GM20000 (cell line): ENCODE measurements around the gene CARD10.
A peak's percentile ranks its signal among the peaks of the same experiment; 100 is the strongest.

ENCODE experiments used
- DNase-seq: peaks from one replicate; pipeline ENCODE4 v3.0.0; 2012; ENCODE audit warnings: low spot score
- TF ChIP-seq, protein P1 (sequence below): IDR thresholded peaks from 2 replicates; pipeline ENCODE4 v1.5.1; 2012; ENCODE audit warnings: mild to moderate bottlenecking, control low read depth; ENCODE audit errors: extremely low read depth, missing control alignments

The CARD10 gene

GRCh38 chr22:37486224-37486845 lies 32.9 kb downstream of the CARD10 start, which contains the start of gene MFNG:
MFNG (minus strand) TSS chr22:37486384; CDS start chr22:37486177, 207 bp downstream.
- peak; percentile 94 for DNase-seq
- TF ChIP-seq, protein P1, sequence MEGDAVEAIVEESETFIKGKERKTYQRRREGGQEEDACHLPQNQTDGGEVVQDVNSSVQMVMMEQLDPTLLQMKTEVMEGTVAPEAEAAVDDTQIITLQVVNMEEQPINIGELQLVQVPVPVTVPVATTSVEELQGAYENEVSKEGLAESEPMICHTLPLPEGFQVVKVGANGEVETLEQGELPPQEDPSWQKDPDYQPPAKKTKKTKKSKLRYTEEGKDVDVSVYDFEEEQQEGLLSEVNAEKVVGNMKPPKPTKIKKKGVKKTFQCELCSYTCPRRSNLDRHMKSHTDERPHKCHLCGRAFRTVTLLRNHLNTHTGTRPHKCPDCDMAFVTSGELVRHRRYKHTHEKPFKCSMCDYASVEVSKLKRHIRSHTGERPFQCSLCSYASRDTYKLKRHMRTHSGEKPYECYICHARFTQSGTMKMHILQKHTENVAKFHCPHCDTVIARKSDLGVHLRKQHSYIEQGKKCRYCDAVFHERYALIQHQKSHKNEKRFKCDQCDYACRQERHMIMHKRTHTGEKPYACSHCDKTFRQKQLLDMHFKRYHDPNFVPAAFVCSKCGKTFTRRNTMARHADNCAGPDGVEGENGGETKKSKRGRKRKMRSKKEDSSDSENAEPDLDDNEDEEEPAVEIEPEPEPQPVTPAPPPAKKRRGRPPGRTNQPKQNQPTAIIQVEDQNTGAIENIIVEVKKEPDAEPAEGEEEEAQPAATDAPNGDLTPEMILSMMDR, result no peak

DNA sequence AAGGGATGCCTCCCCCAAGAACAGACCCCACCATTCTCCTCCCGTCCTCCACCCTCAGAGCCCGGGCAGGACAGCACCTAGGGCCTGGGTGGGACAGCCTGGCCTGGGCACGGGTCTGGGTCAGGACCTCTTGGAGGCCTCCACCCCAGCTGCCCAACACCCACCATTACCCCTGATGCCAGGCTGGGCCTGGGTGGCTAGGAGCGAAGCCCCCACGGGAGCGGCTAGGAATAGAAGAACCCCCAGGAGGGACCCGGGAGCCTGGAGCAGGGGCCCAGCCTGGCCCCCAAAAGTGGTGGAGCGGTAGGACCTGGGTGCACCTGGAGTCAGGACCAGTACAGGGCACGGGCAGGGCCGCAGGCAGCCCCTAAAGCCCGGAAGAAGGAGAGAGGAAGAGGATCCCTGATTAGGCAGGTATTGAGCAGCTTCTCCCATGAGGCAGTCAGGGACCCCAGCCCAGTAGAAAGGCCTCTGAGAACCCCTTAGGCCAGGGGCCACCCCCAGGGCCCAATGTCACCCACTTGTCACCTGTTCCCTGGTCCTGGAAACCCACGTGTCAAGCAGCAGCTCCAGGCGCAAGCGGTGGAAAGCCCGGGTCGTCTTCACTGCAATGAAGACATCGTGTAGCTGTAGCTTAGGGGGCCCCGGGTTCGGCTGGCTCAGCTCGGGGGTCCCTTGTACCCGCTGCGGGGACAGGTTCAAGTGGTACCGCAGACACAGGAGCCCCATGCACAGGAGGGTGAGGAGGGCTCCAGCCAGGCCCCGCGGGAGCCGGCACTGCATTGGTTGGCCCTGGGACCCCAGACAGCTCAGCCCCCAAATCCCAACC lies 33.6 kb downstream of the CARD10 start:
- DNase-seq, result peak; percentile 51
- TF ChIP-seq, protein P1, result no peak

- DNase-seq, result peak; percentile 85
- TF ChIP-seq, protein P1, result no peak
Measured at GRCh38 chr22:37484480-37485394, 34.5 kb downstream of the CARD10 start.

DNA sequence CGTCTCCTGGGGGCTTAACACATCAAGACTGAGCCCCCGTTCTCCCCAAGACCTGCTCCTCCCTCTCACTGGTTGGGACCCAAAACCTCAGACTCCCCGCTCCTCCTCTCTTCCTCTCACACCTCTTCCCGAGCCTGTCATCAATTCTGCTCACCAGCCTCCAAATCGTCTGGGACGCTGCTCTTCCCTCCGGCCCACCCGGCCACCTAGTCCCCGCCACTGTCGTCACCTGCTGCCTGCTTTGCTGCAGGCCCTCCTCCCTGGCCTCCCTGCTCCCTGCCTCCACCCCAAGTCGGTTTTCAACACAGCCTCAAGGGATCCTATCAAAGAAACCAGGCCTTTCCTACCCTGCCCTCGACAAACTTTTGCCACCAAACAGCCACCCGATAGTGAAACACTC lies 36.2 kb downstream of the CARD10 start:
- DNase-seq, result no peak
- TF ChIP-seq, protein P1, result no peak

DNA sequence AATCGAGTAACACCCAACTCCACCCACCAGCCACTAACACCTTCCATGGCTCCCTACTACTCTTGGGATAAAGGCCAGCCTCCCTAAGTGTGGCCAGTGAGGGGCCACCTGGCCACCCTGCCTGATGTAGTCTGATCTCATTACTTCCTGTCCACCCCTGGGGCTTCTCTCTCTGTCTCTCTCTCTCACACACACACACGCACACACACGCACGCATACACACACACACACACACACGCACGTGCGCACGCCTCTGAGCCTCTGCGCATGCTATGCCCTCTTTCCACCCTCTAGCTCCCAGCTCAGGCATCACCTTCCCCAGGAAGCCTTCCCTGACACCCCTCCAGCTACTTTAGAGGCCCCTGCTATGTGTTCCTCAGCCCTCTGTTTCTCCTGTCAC lies 37.0 kb downstream of the CARD10 start:
- DNase-seq, result no peak
- TF ChIP-seq, protein P1, result no peak

DNA sequence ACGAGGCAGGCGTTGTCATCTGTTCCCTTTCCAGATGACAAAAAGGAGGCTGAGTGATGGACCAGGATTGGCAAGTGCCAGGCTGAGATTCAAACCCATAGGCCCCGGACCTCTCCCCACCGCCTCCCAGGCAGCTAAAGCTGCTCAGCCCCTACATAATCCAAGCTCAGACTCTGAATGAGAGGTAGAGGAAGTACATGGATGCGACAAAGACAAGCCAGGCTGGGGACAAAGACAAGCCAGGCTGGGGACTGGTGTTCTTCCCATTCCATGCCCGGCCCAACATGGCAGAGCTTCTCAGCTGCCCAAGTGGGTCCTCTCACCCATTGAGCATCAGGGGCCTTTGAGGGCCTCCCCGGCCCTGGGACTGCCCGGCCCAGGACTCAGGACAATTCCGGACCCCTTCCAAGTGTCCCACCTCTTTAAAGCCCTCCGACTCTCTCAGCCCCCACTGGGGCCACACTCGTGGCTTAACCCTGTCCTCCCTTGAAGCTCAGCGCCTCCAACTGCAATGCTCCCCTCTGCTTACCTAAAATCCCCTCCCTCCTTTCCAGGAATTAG lies 37.8 kb downstream of the CARD10 start:
- no peak for DNase-seq
- TF ChIP-seq, protein P1, result no peak
